Measurements from ENCODE around the gene SPRY4.

The SPRY4 gene

GRCh38 chr5:142289708-142290576 is 34.9 kb downstream of the SPRY4 start:
- H3K4me3 ChIP-seq (ENCODE audit: low read length), result no peak overlapping the region
- no peaks in the 10 kb centered on the region for H3K9me3 ChIP-seq (ENCODE audit: control insufficient read depth, insufficient read depth, low read length)
- TF ChIP-seq EZH2phosphoT487 (IDR thresholded peaks at IDR 0.05; ENCODE audit: borderline replicate concordance, low read length) (no peak), CTCF (IDR thresholded peaks at IDR 0.05; ENCODE audit: low read depth, low read length, poor library complexity, severe bottlenecking) (no peak)
- no peaks in the 10 kb centered on the region for H3K36me3 ChIP-seq (ENCODE audit: control insufficient read depth, low read length)
- H3F3A ChIP-seq (ENCODE audit: control insufficient read depth, insufficient read depth), result no peaks in the 10 kb centered on the region
- no peak overlapping the region for H3K27ac ChIP-seq (ENCODE audit: low read depth, low read length)
- H3K4me1 ChIP-seq (ENCODE audit: control insufficient read depth, low read length), result no peaks in the 10 kb centered on the region
- H3K4me2 ChIP-seq (ENCODE audit: low read length), result no peak overlapping the region
- no peaks in the 10 kb centered on the region for H4K20me1 ChIP-seq (ENCODE audit: control insufficient read depth, insufficient read depth, low read depth, low read length)
- H3K79me2 ChIP-seq (ENCODE audit: control insufficient read depth, low read length), result no peaks in the 10 kb centered on the region
- H3K27me3 ChIP-seq (ENCODE audit: control insufficient read depth, low read length), result no peaks in the 10 kb centered on the region
- no peaks in the 10 kb centered on the region for H3K9me2 ChIP-seq (replicated peaks; ENCODE audit: control insufficient read depth, low read length)

GRCh38 chr5:142287973-142288313 is 36.9 kb downstream of the SPRY4 start:
- Histone ChIP-seq H3K4me2 (ENCODE audit: low read length) (no peak overlapping the region), H4K20me1 (ENCODE audit: control insufficient read depth, insufficient read depth, low read depth, low read length) (no peaks in the 10 kb centered on the region), H3K36me3 (ENCODE audit: control insufficient read depth, low read length) (no peaks in the 10 kb centered on the region), H3K27ac (ENCODE audit: low read depth, low read length) (no peak overlapping the region), H3F3A (ENCODE audit: control insufficient read depth, insufficient read depth) (no peaks in the 10 kb centered on the region), H3K9me2 (replicated peaks; ENCODE audit: control insufficient read depth, low read length) (no peaks in the 10 kb centered on the region), H3K79me2 (ENCODE audit: control insufficient read depth, low read length) (no peaks in the 10 kb centered on the region), H3K4me3 (ENCODE audit: low read length) (no peak overlapping the region), H3K4me1 (ENCODE audit: control insufficient read depth, low read length) (no peaks in the 10 kb centered on the region), H3K9me3 (ENCODE audit: control insufficient read depth, insufficient read depth, low read length) (no peaks in the 10 kb centered on the region), H3K27me3 (ENCODE audit: control insufficient read depth, low read length) (no peaks in the 10 kb centered on the region)
- TF ChIP-seq CTCF (IDR thresholded peaks at IDR 0.05; ENCODE audit: low read depth, low read length, poor library complexity, severe bottlenecking) (no peak), EZH2phosphoT487 (IDR thresholded peaks at IDR 0.05; ENCODE audit: borderline replicate concordance, low read length) (no peak)

DNA sequence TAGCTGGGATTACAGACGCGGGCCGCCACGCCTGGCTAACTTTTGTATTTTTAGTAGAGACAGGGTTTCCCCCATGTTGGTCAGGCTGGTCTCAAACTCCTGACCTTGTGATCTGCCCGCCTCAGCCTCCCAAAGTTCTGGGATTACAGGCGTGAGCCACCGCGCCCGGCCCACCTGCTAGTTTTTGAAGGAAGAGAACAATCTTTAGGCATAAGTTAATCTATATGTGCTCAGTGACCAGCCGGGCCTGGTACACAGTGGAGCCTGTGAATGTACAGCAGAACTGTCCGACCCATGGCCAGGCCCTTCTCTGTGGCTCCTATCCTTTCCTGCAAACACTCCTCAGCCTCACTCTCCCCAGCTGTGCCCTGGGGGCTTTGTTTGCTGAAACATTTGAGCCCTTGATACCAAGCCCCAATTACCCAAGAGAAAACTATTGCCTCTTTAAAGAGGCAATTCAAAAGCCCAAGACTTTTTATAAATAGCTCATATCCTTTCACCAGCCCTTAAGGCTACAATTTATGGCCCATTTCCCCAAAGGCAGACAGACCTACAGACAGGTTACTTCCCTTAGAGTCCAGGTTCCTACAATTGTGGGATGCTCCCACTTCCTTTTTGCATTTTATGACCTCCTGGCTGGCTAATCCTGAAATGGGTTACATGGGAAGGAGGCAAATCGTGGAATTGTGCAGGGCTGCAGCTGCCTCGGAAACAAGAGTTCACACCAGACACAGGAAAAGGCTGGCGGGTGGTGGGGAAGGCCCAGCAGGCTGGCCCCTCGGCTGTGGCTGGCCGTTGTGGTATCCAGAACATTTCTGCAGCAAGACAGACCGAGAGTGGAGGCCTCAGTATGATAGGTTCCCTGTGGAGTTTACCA is 37.5 kb downstream of the SPRY4 start:
- Histone ChIP-seq H3K4me3 (ENCODE audit: low read length) (no peak overlapping the region), H3K9me3 (ENCODE audit: control insufficient read depth, insufficient read depth, low read length) (no peaks in the 10 kb centered on the region), H3K27ac (ENCODE audit: low read depth, low read length) (no peak overlapping the region), H3K27me3 (ENCODE audit: control insufficient read depth, low read length) (no peaks in the 10 kb centered on the region), H4K20me1 (ENCODE audit: control insufficient read depth, insufficient read depth, low read depth, low read length) (no peaks in the 10 kb centered on the region), H3F3A (ENCODE audit: control insufficient read depth, insufficient read depth) (no peaks in the 10 kb centered on the region), H3K9me2 (replicated peaks; ENCODE audit: control insufficient read depth, low read length) (no peaks in the 10 kb centered on the region), H3K79me2 (ENCODE audit: control insufficient read depth, low read length) (no peaks in the 10 kb centered on the region), H3K36me3 (ENCODE audit: control insufficient read depth, low read length) (no peaks in the 10 kb centered on the region), H3K4me1 (ENCODE audit: control insufficient read depth, low read length) (no peaks in the 10 kb centered on the region), H3K4me2 (ENCODE audit: low read length) (no peak overlapping the region)
- TF ChIP-seq EZH2phosphoT487 (IDR thresholded peaks at IDR 0.05; ENCODE audit: borderline replicate concordance, low read length) (no peak), CTCF (IDR thresholded peaks at IDR 0.05; ENCODE audit: low read depth, low read length, poor library complexity, severe bottlenecking) (no peak)
